Duodenal mucosa (tissue), 2 donors: ENCODE measurements around the gene COLEC11.
"Not testable (repeated sequence)": the region's sequence is repeated elsewhere in the genome, so short reads cannot be mapped to it uniquely, and the experiment has no call there.

ENCODE experiments used
- H3K27ac ChIP-seq: one replicate; pipeline ENCODE4 v1.7.0; 2013; ENCODE audit warnings: low read depth, low read length
- H3K27me3 ChIP-seq, 2 donors: one replicate each; pipeline ENCODE4 v1.7.0; 2013; ENCODE audit warnings: low read length in 2 of 2, control low read depth in 1 of 2; ENCODE audit not compliant: insufficient read depth in 2 of 2, control insufficient read depth in 1 of 2
- H3K36me3 ChIP-seq, 2 donors: one replicate each; pipeline ENCODE4 v1.7.0; 2013; ENCODE audit warnings: low read length in 2 of 2, control low read depth in 1 of 2; ENCODE audit not compliant: insufficient read depth in 2 of 2, control insufficient read depth in 1 of 2
- H3K4me1 ChIP-seq, 2 donors: one replicate each; pipeline ENCODE4 v1.7.0; 2013; ENCODE audit warnings: low read length in 2 of 2, control low read depth in 1 of 2; ENCODE audit not compliant: insufficient read depth in 2 of 2, control insufficient read depth in 1 of 2
- H3K4me3 ChIP-seq, 2 donors: one replicate each; pipeline ENCODE4 v1.7.0; 2013; ENCODE audit warnings: low read length in 2 of 2, low read depth in 1 of 2
- H3K9ac ChIP-seq, 2 donors: one replicate each; pipeline ENCODE4 v1.7.0; 2013; ENCODE audit warnings: low read length in 2 of 2, low read depth in 1 of 2
- H3K9me3 ChIP-seq, 2 donors: one replicate each; pipeline ENCODE4 v1.7.0; 2013; ENCODE audit warnings: low read length in 2 of 2, control low read depth in 1 of 2; ENCODE audit not compliant: control insufficient read depth in 1 of 2

The COLEC11 gene

DNA sequence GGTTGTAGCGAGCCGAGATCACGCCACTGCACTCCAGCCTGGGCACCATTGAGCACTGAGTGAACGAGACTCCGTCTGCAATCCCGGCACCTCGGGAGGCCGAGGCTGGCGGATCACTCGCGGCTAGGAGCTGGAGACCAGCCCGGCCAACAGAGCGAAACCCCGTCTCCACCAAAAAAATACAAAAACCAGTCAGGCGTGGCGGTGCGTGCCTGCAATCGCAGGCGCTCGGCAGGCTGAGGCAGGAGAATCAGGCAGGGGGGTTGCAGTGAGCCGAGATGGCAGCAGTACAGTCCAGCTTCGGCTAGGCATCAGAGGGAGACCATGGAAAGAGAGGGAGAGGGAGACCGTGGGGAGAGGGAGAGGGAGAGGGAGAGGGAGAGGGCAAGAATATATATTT is 25.3 kb upstream of the COLEC11 start:
- not testable (repeated sequence) for H3K36me3 ChIP-seq, H3K9me3 ChIP-seq, H3K9ac ChIP-seq, H3K27ac ChIP-seq, H3K27me3 ChIP-seq, H3K4me1 ChIP-seq, H3K4me3 ChIP-seq

DNA sequence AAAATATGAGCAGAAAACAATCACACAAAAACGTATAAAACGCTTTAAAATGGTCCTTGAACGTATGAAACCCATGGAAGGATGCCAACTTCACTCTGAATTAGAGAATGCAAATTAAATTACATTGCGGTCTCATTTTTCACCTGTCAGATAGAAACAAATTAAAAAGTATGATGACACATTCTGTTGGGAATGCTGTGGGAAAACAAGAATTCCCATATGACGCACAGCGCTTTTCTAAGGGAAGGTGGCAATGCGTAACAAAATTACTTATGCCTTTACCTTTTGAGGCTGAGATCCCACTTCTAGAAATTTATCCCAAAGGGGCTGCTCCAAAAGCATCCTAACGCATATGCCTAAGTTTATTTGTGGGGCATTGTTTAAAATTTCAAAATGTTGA is 23.6 kb upstream of the COLEC11 start:
- H3K36me3 ChIP-seq, result no peaks in the 10 kb centered on the region
- no peak overlapping the region for H3K27ac ChIP-seq
- H3K4me3 ChIP-seq, result no peak overlapping the region
- no peaks in the 10 kb centered on the region for H3K27me3 ChIP-seq
- H3K9me3 ChIP-seq, result no peaks in the 10 kb centered on the region
- no peak overlapping the region for H3K9ac ChIP-seq
- peaks cover 4 to 6% of the 10 kb centered on the region in 2 donors for H3K4me1 ChIP-seq

DNA sequence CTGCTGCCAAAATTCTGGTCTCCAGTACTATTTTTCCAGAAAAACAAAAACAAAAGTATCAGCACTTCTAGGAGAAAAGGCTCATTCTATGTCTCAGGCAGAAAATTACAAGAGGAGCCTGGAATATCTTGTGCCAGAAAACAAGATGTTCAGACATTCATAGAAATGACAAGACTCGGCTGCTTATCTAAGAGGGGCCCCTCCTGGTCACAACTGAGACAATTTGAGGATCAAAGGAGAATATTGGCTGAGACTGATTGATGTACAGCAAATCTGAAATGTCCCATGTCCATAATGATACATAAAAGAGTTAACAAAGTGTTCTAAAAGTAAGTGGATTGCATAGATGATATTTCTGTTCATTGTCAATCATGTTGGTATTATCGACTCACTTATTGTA is 22.3 kb upstream of the COLEC11 start:
- Histone ChIP-seq H3K27me3 (no peaks in the 10 kb centered on the region), H3K9ac (no peak overlapping the region), H3K9me3 (no peaks in the 10 kb centered on the region), H3K4me3 (no peak overlapping the region), H3K4me1 (peaks cover 12 to 19% of the 10 kb centered on the region in 2 donors), H3K27ac (no peak overlapping the region), H3K36me3 (peaks cover 3 to 9% of the 10 kb centered on the region in 2 donors)

DNA sequence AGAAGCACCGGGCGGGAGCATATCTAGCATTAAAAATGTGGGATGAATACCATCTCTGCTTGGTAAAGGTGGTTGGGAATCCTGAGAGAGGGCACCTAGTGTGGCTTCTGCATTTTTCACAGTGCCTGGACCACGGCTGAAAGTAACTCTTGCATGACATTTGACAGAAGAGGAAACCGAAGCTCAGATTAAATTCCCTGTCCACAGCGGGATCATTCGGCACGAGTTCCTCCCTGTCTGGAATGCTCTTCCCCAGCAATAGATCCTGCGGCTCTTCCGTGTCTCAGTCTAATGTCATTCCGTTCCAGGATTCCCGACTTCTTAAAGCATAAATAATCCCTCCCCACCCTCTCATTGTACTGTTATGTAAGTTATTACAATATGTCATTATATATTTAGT is 20.8 kb upstream of the COLEC11 start:
- H3K27ac ChIP-seq, result no peak overlapping the region

DNA sequence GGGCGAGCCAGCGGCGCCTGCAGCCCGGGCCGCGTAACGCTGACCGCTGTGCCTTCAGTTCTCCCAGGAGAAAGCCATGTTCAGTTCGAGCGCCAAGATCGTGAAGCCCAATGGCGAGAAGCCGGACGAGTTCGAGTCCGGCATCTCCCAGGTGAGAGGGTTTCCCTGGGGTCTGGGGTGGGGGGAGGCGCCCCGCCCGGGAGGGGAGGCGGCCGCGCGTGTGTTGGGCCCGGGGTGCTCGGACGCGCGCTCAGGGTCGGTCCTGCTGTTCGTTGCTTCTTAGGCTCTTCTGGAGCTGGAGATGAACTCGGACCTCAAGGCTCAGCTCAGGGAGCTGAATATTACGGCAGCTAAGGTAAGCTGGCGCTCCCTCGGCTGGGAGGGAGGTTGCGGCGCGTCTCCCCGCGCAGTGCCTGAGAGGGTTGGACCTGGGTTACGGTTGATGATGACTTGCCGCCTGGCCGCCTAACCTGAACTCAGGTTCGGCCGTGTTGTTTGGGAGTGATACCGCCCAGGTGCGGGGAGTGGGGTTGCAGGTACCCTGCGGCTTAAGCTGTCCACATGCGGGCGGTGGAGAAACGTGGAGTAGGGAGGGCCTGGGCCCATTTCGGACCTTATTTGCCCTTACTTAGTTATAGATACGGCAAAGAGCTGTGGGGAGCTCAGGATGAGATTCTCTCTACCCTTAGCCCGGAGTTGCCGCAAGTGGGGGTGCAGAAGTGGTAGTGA is 19.2 kb upstream of the COLEC11 start:
- peak overlapping the region; percentile 71 for H3K27ac ChIP-seq

More for the DNA sequence above, 20.8 kb upstream of the COLEC11 start:
- Histone ChIP-seq H3K4me1 (peaks cover 27 to 29% of the 10 kb centered on the region in 2 donors), H3K27me3 (no peaks in the 10 kb centered on the region), H3K9me3 (no peaks in the 10 kb centered on the region), H3K4me3 (peak overlapping the region in 1 of 2 donors; percentile 95), H3K36me3 (peaks cover 18 to 25% of the 10 kb centered on the region in 2 donors), H3K9ac (no peak overlapping the region)

DNA sequence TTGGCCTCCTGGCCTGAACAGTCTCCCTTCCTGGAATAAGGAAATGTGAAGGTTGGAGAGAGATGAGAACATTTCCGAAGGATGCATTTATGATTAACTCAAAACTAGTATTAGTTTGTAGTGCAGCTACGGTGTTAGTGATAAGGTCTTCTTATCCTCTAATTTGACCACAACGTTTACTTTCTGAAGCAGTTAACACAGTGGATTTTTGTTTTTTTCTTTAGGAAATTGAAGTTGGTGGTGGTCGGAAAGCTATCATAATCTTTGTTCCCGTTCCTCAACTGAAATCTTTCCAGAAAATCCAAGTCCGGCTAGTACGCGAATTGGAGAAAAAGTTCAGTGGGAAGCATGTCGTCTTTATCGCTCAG is 18.7 kb upstream of the COLEC11 start:
- not testable (repeated sequence) for H3K27me3 ChIP-seq, H3K9me3 ChIP-seq
- Histone ChIP-seq H3K27ac (peak overlapping the region; percentile 71), H3K9ac (peak overlapping the region; percentile 93 to 95), H3K4me1 (peaks cover 29 to 32% of the 10 kb centered on the region in 2 donors), H3K4me3 (peak overlapping the region; percentile 89 to 95), H3K36me3 (peaks cover 37 to 46% of the 10 kb centered on the region in 2 donors)

More for the DNA sequence above, 19.2 kb upstream of the COLEC11 start:
- H3K9me3 ChIP-seq, result no peaks in the 10 kb centered on the region
- peaks cover 29 to 32% of the 10 kb centered on the region in 2 donors for H3K4me1 ChIP-seq
- H3K27me3 ChIP-seq, result no peaks in the 10 kb centered on the region
- peak overlapping the region; percentile 93 to 95 for H3K9ac ChIP-seq
- H3K4me3 ChIP-seq, result peak overlapping the region; percentile 89 to 95
- peaks cover 33 to 40% of the 10 kb centered on the region in 2 donors for H3K36me3 ChIP-seq

DNA sequence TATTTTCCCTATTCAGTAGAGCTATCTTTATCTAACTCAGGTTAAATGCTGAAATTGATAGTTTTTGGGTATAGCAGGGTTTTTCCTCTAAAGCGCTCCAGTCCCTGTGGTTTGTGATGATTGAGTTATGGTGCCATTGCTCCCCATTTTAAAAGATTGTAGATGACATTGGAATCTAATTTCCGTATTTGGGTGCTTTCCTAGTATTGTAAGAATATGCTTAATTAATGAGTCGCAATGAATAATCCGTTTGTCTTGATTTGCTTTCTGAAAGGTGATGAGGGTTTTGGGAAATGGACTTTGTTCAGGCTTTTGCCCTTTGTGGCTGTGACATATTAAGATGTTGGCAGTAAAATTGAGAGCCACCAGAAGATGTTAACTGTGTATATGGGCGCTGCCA is 15.9 kb upstream of the COLEC11 start:
- Histone ChIP-seq H3K27me3 (no peaks in the 10 kb centered on the region), H3K4me1 (peaks cover 29 to 32% of the 10 kb centered on the region in 2 donors), H3K4me3 (peak overlapping the region; percentile 3 to 7), H3K9me3 (no peaks in the 10 kb centered on the region), H3K9ac (no peak overlapping the region), H3K36me3 (peaks cover 46 to 61% of the 10 kb centered on the region in 2 donors), H3K27ac (no peak overlapping the region)

DNA sequence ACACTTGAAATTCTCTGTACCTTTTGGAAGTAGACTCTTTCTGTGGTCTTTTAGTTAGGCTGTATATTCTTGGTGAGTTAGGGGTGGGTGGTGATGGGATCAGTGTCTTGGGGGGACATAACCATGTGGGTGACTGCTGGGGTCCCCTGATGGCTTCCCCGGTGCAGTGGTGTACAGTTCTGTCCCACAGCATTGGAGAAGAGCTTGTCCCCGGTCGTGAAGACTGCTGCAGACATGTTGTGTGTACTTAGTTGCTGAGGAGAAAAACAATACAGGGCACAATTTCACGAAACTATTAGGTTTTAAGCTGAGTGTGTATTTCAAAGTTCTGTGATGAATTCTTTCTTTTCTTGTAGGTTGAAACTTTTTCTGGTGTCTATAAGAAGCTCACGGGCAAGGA is 14.5 kb upstream of the COLEC11 start:
- H3K36me3 ChIP-seq, result peaks cover 46 to 63% of the 10 kb centered on the region in 2 donors
- H3K4me3 ChIP-seq, result no peak overlapping the region
- no peak overlapping the region for H3K27ac ChIP-seq
- no peaks in the 10 kb centered on the region for H3K9me3 ChIP-seq
- H3K4me1 ChIP-seq, result peaks cover 32 to 43% of the 10 kb centered on the region in 2 donors
- H3K27me3 ChIP-seq, result no peaks in the 10 kb centered on the region
- no peak overlapping the region for H3K9ac ChIP-seq

DNA sequence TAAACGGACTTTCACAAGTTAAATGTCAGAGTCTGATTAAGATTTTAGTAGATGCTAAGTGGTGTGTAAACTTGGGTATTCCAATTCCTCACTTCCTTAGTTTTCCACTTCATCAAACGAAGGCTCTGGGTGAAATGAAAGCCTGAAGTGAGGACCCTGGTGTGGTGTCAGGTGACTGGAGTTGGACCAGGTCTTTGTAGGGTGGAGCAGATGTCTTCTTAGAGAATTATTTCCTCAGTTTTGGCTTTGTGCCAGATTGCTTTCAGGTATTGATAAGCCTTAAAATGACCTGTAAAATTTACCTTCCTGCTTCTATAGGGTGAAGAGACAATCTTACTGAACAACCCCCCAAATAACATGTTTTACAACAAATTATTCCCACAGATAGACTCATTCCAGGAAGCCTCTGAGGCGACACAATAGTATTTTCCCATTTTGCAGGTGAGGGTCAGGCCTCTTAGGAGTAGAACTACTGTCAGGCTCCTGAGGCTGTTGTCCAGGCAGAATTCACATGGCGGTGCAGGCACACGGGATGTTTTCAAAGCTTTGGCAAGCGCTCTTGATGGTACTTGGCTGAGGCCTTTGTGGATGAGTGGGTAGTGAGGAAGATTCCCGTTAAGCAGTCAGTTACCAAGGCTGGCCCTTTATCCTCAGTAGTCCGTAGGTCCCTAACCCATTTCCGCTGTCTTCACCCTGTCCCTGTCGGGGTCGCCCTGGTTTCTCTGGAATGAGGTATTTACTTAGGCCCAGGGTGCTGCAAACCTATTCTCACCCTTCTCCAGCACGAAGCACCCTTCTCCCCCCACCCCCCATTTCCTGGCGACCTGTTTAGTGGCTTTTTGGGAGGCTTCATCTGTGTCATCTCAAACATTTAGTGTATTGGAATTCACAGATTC is 13.3 kb upstream of the COLEC11 start:
- H3K4me3 ChIP-seq, result no peak overlapping the region
- H3K9me3 ChIP-seq, result no peaks in the 10 kb centered on the region
- peaks cover 46 to 60% of the 10 kb centered on the region in 2 donors for H3K36me3 ChIP-seq
- H3K4me1 ChIP-seq, result peaks cover 32 to 45% of the 10 kb centered on the region in 2 donors
- H3K27ac ChIP-seq, result no peak overlapping the region
- no peaks in the 10 kb centered on the region for H3K27me3 ChIP-seq
- no peak overlapping the region for H3K9ac ChIP-seq

DNA sequence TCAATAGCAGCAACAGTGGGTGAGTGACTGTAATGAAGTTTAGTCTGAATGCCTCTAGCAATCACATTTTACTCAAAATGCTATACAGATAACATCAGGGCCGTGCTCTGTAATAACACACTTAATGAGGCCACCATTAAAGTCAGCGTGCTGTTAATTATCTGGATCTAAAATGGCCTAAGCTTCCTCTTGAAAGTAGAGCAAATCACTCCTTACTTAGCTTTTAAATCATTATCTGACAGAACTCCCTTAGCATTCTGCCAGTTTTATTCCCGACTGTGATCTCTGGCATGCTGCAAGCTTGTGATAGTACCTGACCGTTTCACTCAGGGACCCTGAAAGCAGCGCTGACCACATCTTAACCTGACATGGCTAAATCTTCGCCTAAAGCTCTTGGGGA is 10.8 kb upstream of the COLEC11 start:
- H3K4me1 ChIP-seq, result peaks cover 13 to 26% of the 10 kb centered on the region in 2 donors
- H3K27ac ChIP-seq, result no peak overlapping the region
- H3K36me3 ChIP-seq, result peaks cover 28 to 39% of the 10 kb centered on the region in 2 donors
- H3K9ac ChIP-seq, result no peak overlapping the region
- no peaks in the 10 kb centered on the region for H3K27me3 ChIP-seq
- H3K4me3 ChIP-seq, result no peak overlapping the region
- H3K9me3 ChIP-seq, result no peaks in the 10 kb centered on the region
